HG03342 (cell line): Measurements from ENCODE around the gene NRARP.
"Not testable (repeated sequence)": the region's sequence is repeated elsewhere in the genome, so short reads cannot be mapped to it uniquely, and the experiment has no call there.

Experiments used
- ATAC-seq: cut with Tn5 transposase; IDR thresholded peaks from one replicate; pipeline ENCODE4 v1.9.1; 2021; ENCODE audit warnings: mild to moderate bottlenecking, moderate library complexity; ENCODE audit not compliant: unreplicated experiment

NRARP gene

GRCh38 chr9:137265496-137266161 lies 36.4 kb downstream of the NRARP start:
- no peak for ATAC-seq

GRCh38 chr9:137264067-137264466 lies 38.0 kb downstream of the NRARP start:
- ATAC-seq, result no peak

- ATAC-seq, result no peak
These were observed 38.6 kb downstream of the NRARP start for GRCh38 chr9:137263506-137263905.

DNA sequence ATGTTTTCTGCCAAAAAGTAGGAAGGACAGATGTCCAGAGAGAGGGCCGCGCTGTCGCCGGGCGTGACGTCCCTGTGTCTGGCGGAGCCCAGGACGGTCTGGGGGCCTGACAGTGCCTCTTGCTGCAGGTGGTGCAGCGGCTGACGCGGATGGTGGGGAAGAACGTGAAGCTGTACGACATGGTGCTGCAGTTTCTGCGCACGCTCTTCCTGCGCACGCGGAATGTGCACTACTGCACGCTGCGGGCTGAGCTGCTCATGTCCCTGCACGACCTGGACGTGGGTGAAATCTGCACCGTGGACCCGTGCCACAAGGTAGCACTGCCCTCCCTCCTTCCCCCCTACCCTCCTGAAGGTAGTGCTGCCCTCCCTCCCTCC lies 39.2 kb downstream of the NRARP start:
- no peak for ATAC-seq

GRCh38 chr9:137262173-137262908 lies 39.7 kb downstream of the NRARP start:
- ATAC-seq, result not testable (repeated sequence)

DNA sequence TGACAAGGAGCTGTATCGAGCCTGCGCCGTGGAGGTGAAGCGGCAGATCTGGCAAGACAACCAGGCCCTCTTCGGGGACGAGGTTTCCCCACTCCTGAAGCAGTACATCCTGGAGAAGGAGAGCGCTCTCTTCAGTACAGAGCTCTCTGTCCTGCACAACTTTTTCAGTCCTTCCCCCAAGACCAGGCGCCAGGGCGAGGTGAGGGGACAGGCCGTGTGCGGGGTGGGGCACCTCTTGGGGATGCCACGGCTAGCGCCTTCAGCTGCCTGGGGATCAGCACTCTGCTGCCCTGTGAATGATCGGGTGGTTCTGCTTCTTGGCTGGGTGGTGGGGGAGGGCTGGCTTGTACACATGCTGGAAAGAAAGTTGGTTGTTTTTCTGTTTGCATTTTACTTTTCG lies 45.2 kb downstream of the NRARP start:
- ATAC-seq, result no peak

GRCh38 chr9:137256362-137256761 lies 45.7 kb downstream of the NRARP start:
- no peak for ATAC-seq

- peak; percentile 7 for ATAC-seq
These were observed 46.5 kb downstream of the NRARP start for GRCh38 chr9:137255448-137256114.

DNA sequence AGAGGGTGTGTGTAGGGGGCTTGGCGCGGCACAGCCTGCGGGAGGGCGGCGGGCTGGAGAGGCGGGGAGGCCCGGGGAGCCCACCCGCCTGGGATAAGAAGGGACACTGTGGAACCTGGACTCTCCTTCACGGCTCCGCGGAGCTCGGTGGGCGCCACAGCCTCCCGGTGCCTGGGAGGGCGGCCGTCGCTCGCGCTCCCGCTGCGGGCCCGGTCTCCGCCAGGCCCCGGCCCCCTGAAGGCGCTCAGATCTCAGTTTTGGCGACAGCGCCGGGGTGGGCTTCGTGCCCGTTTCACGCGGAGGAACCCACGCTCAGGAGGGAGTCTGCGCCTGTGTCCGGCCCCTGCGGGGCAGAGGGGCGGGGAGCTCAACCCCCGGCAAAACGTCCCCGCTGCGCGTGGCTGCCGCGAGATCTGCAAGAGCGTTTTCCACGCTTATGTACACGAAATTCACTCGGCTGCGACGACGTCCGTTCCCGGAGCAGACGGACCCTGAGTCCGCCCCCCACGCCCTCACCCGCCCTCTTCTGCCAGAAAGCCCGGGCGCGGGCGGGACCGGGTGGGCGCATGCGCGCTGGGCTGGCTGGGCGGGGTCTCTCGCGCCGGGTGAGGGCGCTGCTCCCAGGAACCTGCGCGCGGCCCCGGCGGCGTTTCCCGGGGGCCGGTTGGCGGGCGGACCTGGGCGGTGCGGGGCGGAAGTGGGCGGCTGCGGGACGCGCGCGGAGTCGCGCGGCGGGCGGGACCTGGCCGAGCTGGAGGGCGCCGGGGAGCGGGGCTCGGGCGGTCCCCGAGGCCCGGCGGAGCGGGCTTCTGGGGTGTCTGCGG lies 47.2 kb downstream of the NRARP start, which contains the start of gene NELFB:
TSS of gene NELFB (plus strand) at position 704 of the 824 bp plus-strand sequence.
- peak; percentile 60 for ATAC-seq

DNA sequence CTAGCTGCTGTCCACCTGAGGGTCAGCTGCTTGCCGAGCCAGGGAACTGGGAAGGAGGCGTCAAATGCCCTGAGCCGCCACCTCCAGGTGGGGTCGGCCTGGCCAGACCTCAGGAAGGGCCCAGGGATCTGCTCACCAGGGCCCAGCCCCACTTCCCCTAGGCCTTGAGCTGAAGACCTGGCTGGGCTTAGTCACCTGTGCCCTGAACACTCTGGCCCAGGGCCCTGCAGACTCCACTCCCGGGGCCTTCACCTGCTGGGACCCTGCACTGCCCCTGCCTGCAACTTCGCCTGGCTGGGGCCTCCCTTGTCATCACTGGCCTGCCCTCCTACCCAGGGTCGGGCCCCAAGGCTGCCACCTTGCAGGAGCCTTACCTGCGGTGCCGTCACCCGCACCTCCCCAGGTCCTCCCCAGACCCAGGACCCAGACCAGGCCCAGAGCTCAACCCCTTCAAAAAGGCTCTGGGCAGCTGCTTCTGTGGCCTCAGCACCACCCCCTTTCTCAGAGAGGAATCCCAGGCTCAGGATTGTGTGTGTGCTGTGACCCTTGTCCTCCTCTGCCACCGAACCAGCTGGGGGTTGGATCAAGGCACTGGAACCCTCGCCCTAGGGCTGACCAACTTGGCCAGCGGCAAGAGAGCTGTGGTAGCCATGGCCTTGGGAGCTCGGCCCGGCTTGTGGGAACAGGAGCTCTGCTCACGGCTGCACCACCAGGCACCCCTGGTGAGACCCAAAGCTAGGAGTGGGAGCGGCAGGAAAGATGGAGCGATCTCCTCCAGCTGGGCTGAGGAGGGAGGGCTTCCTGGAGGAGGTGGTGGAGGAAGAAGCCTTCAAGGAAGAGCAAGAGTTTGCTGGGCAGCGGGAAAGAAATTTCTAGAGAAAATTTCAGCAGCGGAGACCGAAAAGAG lies 48.1 kb downstream of the NRARP start:
- no peak for ATAC-seq

GRCh38 chr9:137252555-137253506 lies 49.2 kb downstream of the NRARP start:
- no peak for ATAC-seq

DNA sequence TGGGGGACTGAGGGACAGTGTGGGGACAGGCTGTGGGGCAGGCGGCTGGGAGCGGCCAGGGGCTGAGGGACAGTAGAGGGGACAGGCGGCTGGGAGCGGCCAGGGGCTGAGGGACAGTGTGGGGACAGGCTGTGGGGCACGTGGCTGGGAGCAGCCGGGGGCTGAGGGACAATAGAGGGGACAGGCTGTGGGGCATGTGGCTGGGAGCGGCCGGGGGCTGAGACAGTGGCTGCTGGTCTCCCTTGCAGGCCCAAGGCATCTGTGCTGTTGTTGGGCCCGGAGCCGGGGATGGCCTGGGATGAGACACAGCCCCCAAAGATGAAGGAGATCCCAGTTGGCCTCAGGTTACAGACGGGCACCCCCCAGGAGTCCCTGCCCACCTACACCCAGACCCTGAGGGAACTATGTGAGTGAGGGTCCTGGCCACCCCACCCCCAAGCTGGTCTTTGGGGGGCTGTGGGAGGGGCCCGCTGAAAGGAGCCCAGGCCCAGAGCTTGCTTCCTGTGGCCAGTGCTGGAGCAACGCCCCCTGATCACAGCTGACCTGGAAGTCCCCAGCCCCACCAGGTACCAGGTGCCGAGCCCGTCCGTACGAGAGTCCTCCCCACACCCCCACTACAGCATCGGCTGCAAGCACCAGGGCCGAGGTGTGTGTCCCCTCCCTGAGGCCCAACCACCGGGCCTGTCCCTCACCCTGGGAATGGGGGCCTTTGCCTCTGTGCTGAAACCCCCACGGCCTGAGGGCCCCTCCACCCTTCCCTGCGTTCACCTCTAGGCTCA lies 50.4 kb downstream of the NRARP start:
- no peak for ATAC-seq

DNA sequence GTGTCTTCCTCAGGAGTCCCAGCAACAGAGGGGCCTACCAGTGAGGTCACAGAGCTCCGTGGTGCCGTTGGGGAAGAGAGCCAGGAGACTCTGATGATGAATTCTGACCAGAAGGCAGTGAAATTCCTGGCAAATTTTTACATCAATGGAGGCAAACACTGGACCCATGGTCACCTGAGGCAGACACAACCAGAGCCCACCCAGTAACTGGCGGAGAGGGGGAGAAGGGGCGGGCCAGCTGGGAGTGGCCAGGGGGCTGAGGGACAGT lies 50.9 kb downstream of the NRARP start, which contains the start of gene STPG3:
TSS of gene STPG3 (plus strand) at position 93 of the 268 bp plus-strand sequence. CDS start at position 94, 1 bp downstream.
- ATAC-seq, result no peak

- no peak for ATAC-seq
These were observed 51.5 kb downstream of the NRARP start for GRCh38 chr9:137250329-137251193.
